Esophagus muscularis mucosa (tissue), 4 donors: Measurements from ENCODE around the gene CROCC.

Source experiments
- CTCF ChIP-seq, 3 experiments: fragments of 200-600 bp in 2 of 3; fragments of 450-650 bp in 1 of 3; sonication (generic) in 2 of 3; IDR thresholded peaks; one replicate each; pipeline ENCODE4 v1.5.1; 2017 to 2019; ENCODE audit warnings: antibody characterized with exemption in 3 of 3, mild to moderate bottlenecking in 2 of 3, moderate library complexity in 1 of 3
- EP300 ChIP-seq: sonication (generic); formaldehyde crosslinking; IDR thresholded peaks from one replicate; pipeline ENCODE4 v1.6.1; 2017; ENCODE audit warnings: antibody characterized with exemption
- POLR2AphosphoS5 ChIP-seq, 2 donors: sonication (generic); formaldehyde crosslinking; IDR thresholded peaks; one replicate each; pipeline ENCODE4 v1.6.1; 2017; ENCODE audit warnings: antibody characterized with exemption in 2 of 2

DNA sequence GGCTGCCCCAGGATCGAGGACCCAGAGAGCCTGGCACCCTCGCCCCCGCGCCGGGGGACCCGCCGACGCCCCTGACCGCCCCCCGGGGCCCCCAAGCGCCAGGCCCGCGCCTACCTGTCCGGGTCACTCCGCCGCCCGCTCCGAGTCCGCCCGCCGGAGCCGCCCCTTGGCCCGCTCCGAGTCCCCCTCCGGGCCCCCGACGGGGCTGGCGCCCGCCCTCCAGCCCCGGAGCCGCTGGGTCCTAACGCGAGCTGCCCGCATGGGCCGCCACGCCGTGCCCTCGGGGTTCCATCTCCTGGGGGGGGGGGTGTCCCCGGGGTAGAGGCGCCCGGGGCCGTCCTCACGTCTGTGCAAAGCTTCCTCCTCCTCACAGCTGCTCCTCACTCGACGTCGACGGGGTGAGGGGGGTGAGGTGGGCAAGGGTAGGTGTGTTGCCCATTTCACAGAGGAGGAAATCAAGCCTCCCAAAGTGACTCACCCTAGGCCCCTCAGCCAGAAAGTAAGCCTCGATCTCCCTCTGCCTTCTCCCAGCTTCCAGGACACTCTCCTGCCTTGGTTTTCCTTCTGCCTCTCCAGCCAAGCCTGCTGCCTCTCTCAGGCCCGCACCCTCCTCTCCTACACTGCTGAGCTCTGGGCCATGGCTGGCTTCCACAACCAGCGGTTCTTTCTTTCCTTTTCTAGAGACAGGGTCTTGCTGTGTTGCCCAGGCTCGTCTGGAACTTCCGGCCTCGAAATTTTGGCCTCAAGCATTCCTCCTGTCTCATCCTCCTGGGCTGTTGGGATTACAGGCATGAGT, 58.9 kb downstream of the CROCC start, which contains the start of gene MFAP2:
- TF ChIP-seq EP300, result no peak
- no peak for TF ChIP-seq CTCF (IDR thresholded peaks at IDR 0.05)
- no peak for TF ChIP-seq POLR2AphosphoS5 (IDR thresholded peaks at IDR 0.05)
